Measurements from ENCODE around the gene SPAG16. TPM values are rescaled to one million over a fixed set of nuclear protein-coding genes. Genes with fewer than 3 reads are reported as not detected.

Gene SPAG16
- total RNA-seq, 1 donor from 2014 or later = 20.6 TPM

DNA sequence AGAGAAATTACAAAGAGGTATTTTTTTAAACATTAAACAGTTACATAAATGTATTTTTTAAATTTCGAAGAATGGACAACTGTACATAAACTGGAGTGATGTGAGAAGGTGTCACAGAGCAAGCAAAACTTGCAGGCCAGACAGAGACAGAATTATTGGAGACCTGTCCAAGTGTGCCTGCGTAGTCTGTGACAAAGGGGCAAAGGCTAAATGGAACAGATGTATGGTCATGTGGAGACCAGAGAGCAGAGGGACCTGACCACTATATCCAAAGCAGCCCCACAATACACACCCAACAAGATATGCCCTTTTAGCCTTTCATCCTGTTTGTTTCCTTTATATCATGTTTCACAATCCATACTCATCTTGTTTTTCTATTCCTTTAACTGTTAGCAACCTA is 901.3 kb downstream of the SPAG16 start:
- Histone ChIP-seq H3K9me3 (replicated peaks) (no peaks in the 10 kb centered on the region), H3K36me3 (no peaks in the 10 kb centered on the region), H3K4me1 (no peaks in the 10 kb centered on the region), H3K27ac (replicated peaks) (no peak overlapping the region), H3K27me3 (ENCODE audit: low read depth) (no peaks in the 10 kb centered on the region), H3K4me3 (no peak overlapping the region)
- intact Hi-C loops (cut with micrococcal nuclease) = no loop called here
- no peak for TF ChIP-seq CTCF (IDR thresholded peaks at IDR 0.05; ENCODE audit: borderline replicate concordance)
- no peak for DNase-seq

- intact Hi-C loops (cut with micrococcal nuclease) = no loop called here
Measured at GRCh38 chr2:214192711-214193110, 908.4 kb downstream of the SPAG16 start.

DNA sequence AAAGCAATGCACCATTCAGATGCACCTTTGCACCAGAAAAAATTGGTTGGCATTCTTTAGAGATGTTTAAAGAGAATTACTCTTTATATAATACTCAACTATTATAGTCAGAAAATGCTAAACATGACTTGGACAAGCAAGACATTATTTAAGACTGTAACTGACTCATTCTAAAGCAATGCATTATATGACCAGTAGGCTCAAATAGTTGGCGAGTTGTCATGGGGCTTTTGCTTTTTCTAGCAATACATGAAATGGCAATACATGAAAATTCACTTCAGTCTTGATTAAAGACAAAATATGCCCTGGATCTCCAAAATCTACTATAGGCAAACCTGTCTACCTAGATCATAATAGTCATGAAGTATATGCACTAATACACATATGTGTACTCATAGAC is 909.7 kb downstream of the SPAG16 start:
- Histone ChIP-seq H3K9me3 (replicated peaks) (no peaks in the 10 kb centered on the region), H3K4me3 (no peak overlapping the region), H3K27ac (replicated peaks) (no peak overlapping the region), H3K36me3 (no peaks in the 10 kb centered on the region), H3K27me3 (ENCODE audit: low read depth) (no peaks in the 10 kb centered on the region), H3K4me1 (no peaks in the 10 kb centered on the region)
- no peak for DNase-seq
- no peak for TF ChIP-seq CTCF (IDR thresholded peaks at IDR 0.05; ENCODE audit: borderline replicate concordance)
- intact Hi-C loops (cut with micrococcal nuclease) = no loop called here

More at GRCh38 chr2:214192711-214193110, 908.4 kb downstream of the SPAG16 start:
- no peaks in the 10 kb centered on the region for H3K4me1 ChIP-seq
- no peaks in the 10 kb centered on the region for H3K36me3 ChIP-seq
- no peaks in the 10 kb centered on the region for H3K9me3 ChIP-seq (replicated peaks)
- H3K27ac ChIP-seq (replicated peaks) = no peak overlapping the region
- TF ChIP-seq CTCF (IDR thresholded peaks at IDR 0.05; ENCODE audit: borderline replicate concordance) = no peak
- no peaks in the 10 kb centered on the region for H3K27me3 ChIP-seq (ENCODE audit: low read depth)
- H3K4me3 ChIP-seq = no peak overlapping the region
- no peak for DNase-seq

DNA sequence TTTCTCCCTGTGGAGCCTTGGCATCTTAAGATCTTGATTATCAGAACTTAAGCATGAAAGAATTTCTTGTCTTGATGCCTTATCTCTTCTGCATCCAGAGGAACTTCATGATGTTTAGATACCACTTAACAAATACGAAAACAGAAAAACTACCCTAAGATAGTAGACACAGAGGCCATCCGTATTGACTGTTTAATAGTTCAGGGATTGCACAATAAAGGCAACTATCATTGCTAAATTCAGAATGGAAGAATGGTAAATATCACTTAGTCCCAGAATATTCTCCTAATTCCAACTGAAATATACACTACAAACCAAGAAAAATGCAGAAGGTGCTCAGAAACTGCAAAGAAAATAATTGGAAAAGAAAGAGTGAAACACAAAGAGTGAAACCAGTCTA is 912.0 kb downstream of the SPAG16 start:
- DNase-seq = no peak
- Histone ChIP-seq H3K4me1 (no peaks in the 10 kb centered on the region), H3K9me3 (replicated peaks) (no peaks in the 10 kb centered on the region), H3K27me3 (ENCODE audit: low read depth) (no peaks in the 10 kb centered on the region), H3K27ac (replicated peaks) (no peak overlapping the region), H3K36me3 (no peaks in the 10 kb centered on the region), H3K4me3 (no peak overlapping the region)
- intact Hi-C loops (cut with micrococcal nuclease) = no loop called here
- no peak for TF ChIP-seq CTCF (IDR thresholded peaks at IDR 0.05; ENCODE audit: borderline replicate concordance)

DNA sequence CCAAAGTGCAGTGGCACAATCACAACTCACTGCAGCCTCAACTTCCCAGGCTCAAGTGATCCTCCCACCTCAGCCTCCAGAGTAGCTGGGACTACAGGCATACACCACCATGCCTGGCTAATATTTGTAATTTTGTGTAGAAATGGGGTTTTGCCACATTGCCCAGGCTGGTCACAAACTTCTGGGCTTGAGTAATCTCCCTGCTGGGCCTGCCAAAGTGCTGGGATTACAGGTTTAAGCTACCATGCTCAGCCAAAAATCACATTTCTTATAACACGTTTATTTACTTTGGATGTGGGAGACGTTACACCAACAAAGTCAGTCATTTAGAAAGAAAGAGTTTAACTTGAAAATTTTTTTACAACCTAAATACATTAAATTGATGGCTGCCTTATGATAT is 917.6 kb downstream of the SPAG16 start:
- Histone ChIP-seq H3K27me3 (ENCODE audit: low read depth) (no peaks in the 10 kb centered on the region), H3K9me3 (replicated peaks) (peaks cover 10% of the 10 kb centered on the region), H3K4me3 (no peak overlapping the region), H3K4me1 (no peaks in the 10 kb centered on the region), H3K27ac (replicated peaks) (no peak overlapping the region), H3K36me3 (no peaks in the 10 kb centered on the region)
- TF ChIP-seq CTCF (IDR thresholded peaks at IDR 0.05; ENCODE audit: borderline replicate concordance) = no peak
- DNase-seq = no peak
- intact Hi-C loops (cut with micrococcal nuclease) = no loop called here

- H3K4me1 ChIP-seq = no peaks in the 10 kb centered on the region
- no peaks in the 10 kb centered on the region for H3K36me3 ChIP-seq
- intact Hi-C loops (cut with micrococcal nuclease) = no loop called here
- no peak overlapping the region for H3K27ac ChIP-seq (replicated peaks)
- H3K9me3 ChIP-seq (replicated peaks) = peaks cover 10% of the 10 kb centered on the region
- no peak overlapping the region for H3K4me3 ChIP-seq
- no peaks in the 10 kb centered on the region for H3K27me3 ChIP-seq (ENCODE audit: low read depth)
- DNase-seq = no peak
- TF ChIP-seq CTCF (IDR thresholded peaks at IDR 0.05; ENCODE audit: borderline replicate concordance) = no peak
Measured at GRCh38 chr2:214203214-214203613, 919.0 kb downstream of the SPAG16 start.
